Measurements from ENCODE around the gene LSR. TPM values are rescaled to one million over a fixed set of nuclear protein-coding genes. Genes with fewer than 3 reads are reported as not detected.

The LSR gene
- total RNA-seq, 1 donor from 2014 or later = 27.1 TPM

DNA sequence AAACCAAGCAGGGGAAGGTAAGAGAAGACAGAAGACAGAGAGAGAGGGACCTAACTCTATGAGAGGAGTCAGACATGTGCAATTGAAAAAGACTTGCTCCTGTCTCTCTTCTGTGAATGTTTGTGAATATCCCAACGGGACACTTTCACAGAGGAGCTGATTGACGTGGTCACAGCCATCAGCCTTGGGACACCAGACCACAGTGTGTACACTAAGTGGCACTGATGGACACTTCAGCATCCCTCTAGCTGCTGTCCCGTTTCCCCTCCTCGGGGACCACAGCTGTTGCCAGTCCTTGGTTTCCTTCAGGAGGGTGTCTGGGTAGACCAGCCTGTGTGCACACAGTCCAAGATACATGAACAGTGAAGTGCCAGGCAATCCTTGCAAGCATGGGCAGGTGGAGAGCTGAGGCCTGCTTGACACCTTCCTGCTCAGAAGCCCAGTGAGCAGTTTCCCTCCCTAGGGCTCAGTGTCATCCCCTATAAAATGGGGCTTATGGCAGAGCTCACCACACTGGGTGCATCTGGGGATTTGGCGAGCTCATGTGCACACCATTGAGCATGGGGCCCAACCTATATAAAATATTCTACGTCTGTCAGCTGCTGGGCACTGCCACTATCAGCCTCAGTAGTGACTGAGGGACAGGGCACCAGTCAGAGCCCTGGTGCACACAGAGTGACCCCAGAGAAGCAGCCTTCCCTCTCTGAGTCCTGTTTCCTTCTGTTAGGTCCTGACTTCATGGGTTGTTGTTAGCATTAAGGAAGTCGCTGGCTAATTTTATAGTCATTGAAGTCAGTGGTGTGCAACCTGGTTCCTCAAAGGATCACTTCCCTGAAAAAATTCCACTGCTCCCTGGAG, 15.7 kb downstream of the LSR start:
- Mint-ChIP-seq H3K4me1 (peaks cover 9% of the 10 kb centered on the region), H3K9me3 (no peaks in the 10 kb centered on the region), H3K36me3 (peaks cover 16% of the 10 kb centered on the region), H3K27me3 (ENCODE audit: insufficient read depth, low read depth) (no peaks in the 10 kb centered on the region), H3K4me3 (peak overlapping the region; percentile 53), H3K27ac (peak overlapping the region; percentile 74)
- H3K79me2 ChIP-seq (ENCODE audit: low read depth) = peaks cover 9% of the 10 kb centered on the region
- H3K4me3 ChIP-seq = no peak overlapping the region
- no peak for DNase-seq (ENCODE audit: low spot score)
- peaks cover 39% of the 10 kb centered on the region for H3F3A ChIP-seq (ENCODE audit: low read depth)
- H3K4me2 ChIP-seq = no peak overlapping the region
- H3K4me1 ChIP-seq = no peaks in the 10 kb centered on the region
- no peaks in the 10 kb centered on the region for H3K36me3 ChIP-seq
- peaks cover 39% of the 10 kb centered on the region for H4K20me1 ChIP-seq (ENCODE audit: low read depth)
- H3K27me3 ChIP-seq = no peaks in the 10 kb centered on the region
- H3K9ac ChIP-seq = no peak overlapping the region
- TF ChIP-seq, protein P1, sequence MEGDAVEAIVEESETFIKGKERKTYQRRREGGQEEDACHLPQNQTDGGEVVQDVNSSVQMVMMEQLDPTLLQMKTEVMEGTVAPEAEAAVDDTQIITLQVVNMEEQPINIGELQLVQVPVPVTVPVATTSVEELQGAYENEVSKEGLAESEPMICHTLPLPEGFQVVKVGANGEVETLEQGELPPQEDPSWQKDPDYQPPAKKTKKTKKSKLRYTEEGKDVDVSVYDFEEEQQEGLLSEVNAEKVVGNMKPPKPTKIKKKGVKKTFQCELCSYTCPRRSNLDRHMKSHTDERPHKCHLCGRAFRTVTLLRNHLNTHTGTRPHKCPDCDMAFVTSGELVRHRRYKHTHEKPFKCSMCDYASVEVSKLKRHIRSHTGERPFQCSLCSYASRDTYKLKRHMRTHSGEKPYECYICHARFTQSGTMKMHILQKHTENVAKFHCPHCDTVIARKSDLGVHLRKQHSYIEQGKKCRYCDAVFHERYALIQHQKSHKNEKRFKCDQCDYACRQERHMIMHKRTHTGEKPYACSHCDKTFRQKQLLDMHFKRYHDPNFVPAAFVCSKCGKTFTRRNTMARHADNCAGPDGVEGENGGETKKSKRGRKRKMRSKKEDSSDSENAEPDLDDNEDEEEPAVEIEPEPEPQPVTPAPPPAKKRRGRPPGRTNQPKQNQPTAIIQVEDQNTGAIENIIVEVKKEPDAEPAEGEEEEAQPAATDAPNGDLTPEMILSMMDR (IDR thresholded peaks at IDR 0.05) = no peak
- no peak overlapping the region for H3K27ac ChIP-seq
- H2AFZ ChIP-seq (replicated peaks) = no peak overlapping the region
- H3K9me3 ChIP-seq (ENCODE audit: low read depth) = no peaks in the 10 kb centered on the region

DNA sequence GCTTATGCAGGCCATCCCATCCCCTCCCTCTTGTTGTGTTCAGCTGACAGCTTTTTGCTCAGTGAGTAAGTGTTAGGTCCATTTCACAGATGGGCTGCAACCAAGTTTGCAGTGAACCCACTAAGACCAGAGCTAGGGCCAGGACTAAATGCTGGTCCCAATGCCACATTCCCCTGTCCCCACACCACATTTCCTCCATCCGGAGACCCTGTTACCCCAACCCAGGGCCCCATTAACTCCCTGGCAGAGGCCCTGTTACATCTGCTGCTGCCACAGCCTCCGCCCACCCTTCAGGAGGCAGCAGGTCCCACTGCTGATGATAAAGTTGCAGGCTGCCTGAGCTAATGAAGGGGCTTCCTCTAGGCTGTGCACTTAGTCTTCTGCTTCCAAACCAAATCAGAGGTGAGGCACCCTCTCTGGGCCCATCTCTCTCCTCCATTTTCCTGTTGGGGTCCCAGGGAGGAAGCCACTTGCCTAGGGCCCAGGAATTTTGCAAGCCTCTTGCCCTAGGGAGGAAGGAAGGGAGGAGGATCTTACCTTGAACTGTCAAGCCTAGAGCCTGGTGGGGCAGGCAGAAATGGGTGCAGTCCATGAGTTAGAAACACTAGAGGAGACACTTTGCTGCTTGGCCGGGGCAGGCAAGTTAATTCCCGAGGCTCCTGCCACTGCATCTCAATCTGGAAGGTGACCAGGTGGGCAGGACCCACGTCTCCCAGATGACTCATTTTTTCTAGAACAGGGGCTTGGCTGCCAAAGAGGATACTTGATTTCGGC, 16.5 kb downstream of the LSR start:
- no peaks in the 10 kb centered on the region for H3K27me3 Mint-ChIP-seq (ENCODE audit: insufficient read depth, low read depth)
- no peaks in the 10 kb centered on the region for H3K4me1 ChIP-seq
- TF ChIP-seq, protein P1 (IDR thresholded peaks at IDR 0.05) = no peak
- TF ChIP-seq EZH2 (IDR thresholded peaks at IDR 0.05) (no peak), EZH2phosphoT487 (IDR thresholded peaks at IDR 0.05) (no peak)
- peaks cover 16% of the 10 kb centered on the region for H3K79me2 ChIP-seq (ENCODE audit: low read depth)
- peaks cover 46% of the 10 kb centered on the region for H3F3A ChIP-seq (ENCODE audit: low read depth)
- H3K4me3 ChIP-seq = no peak overlapping the region
- no peak overlapping the region for H2AFZ ChIP-seq (replicated peaks)
- no peaks in the 10 kb centered on the region for H3K9me3 Mint-ChIP-seq
- H3K4me2 ChIP-seq = no peak overlapping the region
- H4K20me1 ChIP-seq (ENCODE audit: low read depth) = peaks cover 41% of the 10 kb centered on the region
- H3K9ac ChIP-seq = no peak overlapping the region
- peaks cover 13% of the 10 kb centered on the region for H3K36me3 Mint-ChIP-seq
- H3K27ac ChIP-seq = no peak overlapping the region
- peaks cover 9% of the 10 kb centered on the region for H3K4me1 Mint-ChIP-seq
- peak overlapping the region; percentile 83 for H3K4me3 Mint-ChIP-seq
- H3K9me3 ChIP-seq (ENCODE audit: low read depth) = no peaks in the 10 kb centered on the region
- H3K27ac Mint-ChIP-seq = peak overlapping the region; percentile 9
- H3K27me3 ChIP-seq = no peaks in the 10 kb centered on the region
- no peaks in the 10 kb centered on the region for H3K36me3 ChIP-seq
- no peak for DNase-seq (ENCODE audit: low spot score)

DNA sequence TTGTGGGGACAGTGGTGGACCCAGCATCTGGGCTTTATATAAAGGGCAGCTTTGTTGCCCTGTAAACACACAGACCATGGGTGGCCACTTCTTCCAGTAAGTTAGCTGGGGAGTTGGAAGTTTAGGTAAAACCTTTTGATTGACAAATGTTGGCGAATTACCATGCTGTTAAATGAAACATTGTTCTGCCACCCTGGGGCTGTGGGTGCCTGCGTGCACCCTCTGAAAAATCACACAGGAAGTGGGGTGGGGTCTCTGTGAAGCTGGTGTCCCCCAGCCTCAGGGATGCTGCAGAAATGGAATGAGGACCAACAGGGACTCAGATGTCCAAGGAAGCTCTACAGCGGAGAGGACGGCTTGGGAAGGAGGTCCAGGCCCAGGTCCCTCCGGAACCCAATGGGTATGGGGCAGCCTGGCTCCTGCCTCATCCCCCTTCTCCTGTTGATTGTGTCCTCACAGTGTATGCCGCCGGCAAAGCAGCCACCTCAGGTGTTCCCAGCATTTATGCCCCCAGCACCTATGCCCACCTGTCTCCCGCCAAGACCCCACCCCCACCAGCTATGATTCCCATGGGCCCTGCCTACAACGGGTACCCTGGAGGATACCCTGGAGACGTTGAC, 17.2 kb downstream of the LSR start:
- no peak overlapping the region for H3K4me2 ChIP-seq
- H3K4me1 ChIP-seq = no peaks in the 10 kb centered on the region
- H3K36me3 ChIP-seq = peaks cover 5% of the 10 kb centered on the region
- no peak overlapping the region for H3K9ac ChIP-seq
- H3F3A ChIP-seq (ENCODE audit: low read depth) = peaks cover 46% of the 10 kb centered on the region
- no peak overlapping the region for H3K27ac ChIP-seq
- H3K27me3 ChIP-seq = no peaks in the 10 kb centered on the region
- peak overlapping the region; percentile 9 for H3K27ac Mint-ChIP-seq
- H3K27me3 Mint-ChIP-seq (ENCODE audit: insufficient read depth, low read depth) = no peaks in the 10 kb centered on the region
- no peak overlapping the region for H3K4me3 ChIP-seq
- H3K4me1 Mint-ChIP-seq = peaks cover 12% of the 10 kb centered on the region
- H2AFZ ChIP-seq (replicated peaks) = no peak overlapping the region
- no peaks in the 10 kb centered on the region for H3K9me3 Mint-ChIP-seq
- H3K36me3 Mint-ChIP-seq = peaks cover 15% of the 10 kb centered on the region
- DNase-seq (ENCODE audit: low spot score) = no peak
- H3K79me2 ChIP-seq (ENCODE audit: low read depth) = peaks cover 23% of the 10 kb centered on the region
- H3K4me3 Mint-ChIP-seq = peak overlapping the region; percentile 83
- TF ChIP-seq EZH2phosphoT487 (IDR thresholded peaks at IDR 0.05) (no peak), EZH2 (IDR thresholded peaks at IDR 0.05) (no peak)
- TF ChIP-seq, protein P1 (IDR thresholded peaks at IDR 0.05) = no peak
- no peaks in the 10 kb centered on the region for H3K9me3 ChIP-seq (ENCODE audit: low read depth)
- H4K20me1 ChIP-seq (ENCODE audit: low read depth) = peaks cover 42% of the 10 kb centered on the region

All from neural progenitor cell (in vitro differentiated cells).